ENCODE results near the gene EFNB1. TPM values are rescaled to one million over a fixed set of nuclear protein-coding genes. Genes with fewer than 3 reads are reported as not detected.

The EFNB1 gene
- total RNA-seq, 2 experiments from 2014 or later = 2.9 to 3.1 TPM

GRCh38 chrX:68881911-68882310, 53.1 kb downstream of the EFNB1 start:
- H3K9me3 Mint-ChIP-seq = no peaks in the 10 kb centered on the region
- H3K4me3 ChIP-seq (ENCODE audit: low read length) = no peak overlapping the region
- ChIA-PET CTCF (no interaction called here), POLR2A (no interaction called here)
- no peak overlapping the region for H3K27ac ChIP-seq (ENCODE audit: low read depth in 1 of 2, low read length in 2 of 2)
- ATAC-seq (ENCODE audit: poor library complexity) = no peak
- H3K4me1 ChIP-seq (ENCODE audit: insufficient read depth, low read length) = no peaks in the 10 kb centered on the region
- H3K27ac Mint-ChIP-seq = no peak overlapping the region
- no peaks in the 10 kb centered on the region for H3K36me3 Mint-ChIP-seq (ENCODE audit: low read depth)
- H3K27me3 ChIP-seq (ENCODE audit: control insufficient read depth in 1 of 2, insufficient read depth in 2 of 2, low read length in 2 of 2) = no peaks in the 10 kb centered on the region
- intact Hi-C loops (cut with DNase I, micrococcal nuclease) = no loop called here
- H3K36me3 ChIP-seq (ENCODE audit: insufficient read depth, low read length) = no peaks in the 10 kb centered on the region
- H3K9me3 ChIP-seq (ENCODE audit: control insufficient read depth in 1 of 2, insufficient read depth in 1 of 2, low read length in 2 of 2) = no peaks in the 10 kb centered on the region
- no peak for TF ChIP-seq CTCF (IDR thresholded peaks at IDR 0.05)
- H3K27me3 Mint-ChIP-seq = no peaks in the 10 kb centered on the region
- no peaks in the 10 kb centered on the region for H3K4me1 Mint-ChIP-seq (ENCODE audit: low read depth)
- DNase-seq = no peak
- no peak overlapping the region for H3K4me3 Mint-ChIP-seq

- no peaks in the 10 kb centered on the region for H3K4me1 ChIP-seq (ENCODE audit: insufficient read depth, low read length)
- ATAC-seq (ENCODE audit: poor library complexity) (no peak), DNase-seq (no peak)
- H3K27me3 ChIP-seq (ENCODE audit: control insufficient read depth in 1 of 2, insufficient read depth in 2 of 2, low read length in 2 of 2) = no peaks in the 10 kb centered on the region
- H3K9me3 ChIP-seq (ENCODE audit: control insufficient read depth in 1 of 2, insufficient read depth in 1 of 2, low read length in 2 of 2) = no peaks in the 10 kb centered on the region
- no peak overlapping the region for H3K27ac Mint-ChIP-seq
- no peaks in the 10 kb centered on the region for H3K4me1 Mint-ChIP-seq (ENCODE audit: low read depth)
- intact Hi-C loops (cut with DNase I, micrococcal nuclease) = no loop called here
- CTCF ChIA-PET = no interaction called here
- no peaks in the 10 kb centered on the region for H3K36me3 Mint-ChIP-seq (ENCODE audit: low read depth)
- no peaks in the 10 kb centered on the region for H3K36me3 ChIP-seq (ENCODE audit: insufficient read depth, low read length)
- H3K27ac ChIP-seq (ENCODE audit: low read depth in 1 of 2, low read length in 2 of 2) = no peak overlapping the region
- POLR2A ChIA-PET = no interaction called here
- no peaks in the 10 kb centered on the region for H3K27me3 Mint-ChIP-seq
- TF ChIP-seq CTCF (IDR thresholded peaks at IDR 0.05) = no peak
- no peaks in the 10 kb centered on the region for H3K9me3 Mint-ChIP-seq
- H3K4me3 Mint-ChIP-seq = no peak overlapping the region
- H3K4me3 ChIP-seq (ENCODE audit: low read length) = no peak overlapping the region
Measured at GRCh38 chrX:68883800-68884199, 55.0 kb downstream of the EFNB1 start.

- H3K27ac ChIP-seq (ENCODE audit: low read depth in 1 of 2, low read length in 2 of 2) = no peak overlapping the region
- no peaks in the 10 kb centered on the region for H3K36me3 Mint-ChIP-seq (ENCODE audit: low read depth)
- no peaks in the 10 kb centered on the region for H3K27me3 Mint-ChIP-seq
Measured at GRCh38 chrX:68889249-68889648, 60.4 kb downstream of the EFNB1 start.

More at GRCh38 chrX:68889249-68889648, 60.4 kb downstream of the EFNB1 start:
- intact Hi-C loops (cut with DNase I, micrococcal nuclease) = no loop called here
- DNase-seq (no peak), ATAC-seq (ENCODE audit: poor library complexity) (no peak)
- no peak for TF ChIP-seq CTCF (IDR thresholded peaks at IDR 0.05)
- Histone ChIP-seq H3K4me3 (ENCODE audit: low read length) (no peak overlapping the region), H3K4me1 (ENCODE audit: insufficient read depth, low read length) (no peaks in the 10 kb centered on the region), H3K27me3 (ENCODE audit: control insufficient read depth in 1 of 2, insufficient read depth in 2 of 2, low read length in 2 of 2) (no peaks in the 10 kb centered on the region), H3K9me3 (ENCODE audit: control insufficient read depth in 1 of 2, insufficient read depth in 1 of 2, low read length in 2 of 2) (no peaks in the 10 kb centered on the region), H3K36me3 (ENCODE audit: insufficient read depth, low read length) (no peaks in the 10 kb centered on the region)
- Mint-ChIP-seq H3K27ac (no peak overlapping the region), H3K4me1 (ENCODE audit: low read depth) (peaks cover 5% of the 10 kb centered on the region), H3K4me3 (no peak overlapping the region), H3K9me3 (no peaks in the 10 kb centered on the region)
- ChIA-PET POLR2A (no interaction called here), CTCF (no interaction called here)

Other genes with a start within 250 kb of the EFNB1 start
- gene STARD8, start 181.4 kb upstream of the EFNB1 start, total RNA-seq = under 1 TPM; 0.22 to 0.25 TPM

Data from CD4-positive, alpha-beta T cell (primary cell).